Endometrial microvascular endothelial cells (primary cell): ENCODE data around the gene VPS13C. TPM values are rescaled to one million over a fixed set of nuclear protein-coding genes. Genes with fewer than 3 reads are reported as not detected.

Experiments
- in situ Hi-C: cut with HindIII; loops from 2 replicates; pipeline ENCODE4 v1.10.0; 2017; ENCODE audit warnings: low sequenced_read_pairs, low pct_unique_long_range_greater_than_20kb; ENCODE audit errors: inconsistent ontology term
- total RNA-seq: library from RNA; depleted of rRNA; stranded (reverse); fragments of >200 nt; gene quantifications from one replicate; pipeline ENCODE4 v1.2.3, GENCODE V29; 2015; ENCODE audit errors: inconsistent ontology term

The VPS13C gene
- total RNA-seq, 1 donor from 2014 or later, result 41.4 TPM

DNA sequence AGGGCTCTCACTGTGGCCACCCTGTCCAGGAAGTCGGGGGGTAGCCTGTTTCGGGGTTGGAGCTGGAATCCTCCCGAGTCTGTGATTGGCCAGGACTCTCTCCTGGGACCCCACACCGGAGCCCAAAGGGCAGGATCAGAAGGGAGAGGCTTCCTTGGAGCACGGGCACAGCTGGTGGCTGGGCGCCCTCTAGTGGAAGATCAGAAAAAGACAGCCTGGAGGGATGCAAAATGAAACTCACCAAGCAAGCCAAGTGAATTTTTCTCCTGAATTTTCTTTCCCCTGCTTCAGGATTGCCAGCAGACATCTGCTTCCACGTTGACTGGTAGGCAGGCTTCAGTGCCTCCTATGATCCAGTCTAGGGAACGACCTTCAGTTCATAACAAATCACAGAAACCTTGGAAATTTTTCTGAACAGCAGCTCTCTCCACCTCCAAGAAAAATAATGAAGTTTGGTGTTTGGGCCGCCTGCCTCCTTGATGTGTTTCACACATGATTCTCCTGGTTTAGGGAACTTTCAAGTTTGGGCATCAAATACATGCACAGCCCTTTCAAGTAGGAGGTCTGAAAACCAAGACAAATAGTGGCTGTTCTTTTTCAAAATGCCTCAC lies 224.6 kb downstream of the VPS13C start:
- in situ Hi-C loops, result no loop called here

- in situ Hi-C loops, result no loop called here
Observed at GRCh38 chr15:61835029-61835428, 225.2 kb downstream of the VPS13C start.

DNA sequence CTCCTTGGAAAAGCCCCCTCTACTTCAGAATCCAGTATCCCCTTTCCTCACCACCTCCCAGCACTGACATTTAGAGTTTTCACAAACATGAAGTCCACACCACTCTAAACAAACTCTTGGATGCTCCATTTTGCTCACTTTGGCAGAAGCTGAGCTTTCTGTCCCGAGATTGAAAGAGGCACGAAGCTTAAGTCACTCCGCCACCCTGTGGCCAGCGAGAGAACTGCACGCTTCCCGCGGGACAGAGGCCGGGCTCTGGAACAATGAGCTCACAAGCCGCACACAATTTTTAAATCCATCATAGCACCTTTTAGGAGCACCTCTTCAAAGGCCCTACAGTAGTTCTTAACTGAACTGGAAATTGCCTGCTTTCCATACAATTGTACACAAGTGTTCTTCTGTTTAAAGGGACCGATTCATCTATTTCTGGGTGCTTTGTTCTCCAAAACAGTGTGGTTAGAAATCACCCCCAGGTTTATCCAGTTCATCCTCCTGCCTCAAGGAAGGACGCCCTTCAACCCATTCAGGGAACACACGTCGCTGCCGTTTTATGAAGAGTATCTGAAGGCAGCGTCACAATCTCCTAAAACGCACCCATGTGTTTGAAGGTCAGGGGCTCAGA lies 226.1 kb downstream of the VPS13C start:
- in situ Hi-C loops, result no loop called here

DNA sequence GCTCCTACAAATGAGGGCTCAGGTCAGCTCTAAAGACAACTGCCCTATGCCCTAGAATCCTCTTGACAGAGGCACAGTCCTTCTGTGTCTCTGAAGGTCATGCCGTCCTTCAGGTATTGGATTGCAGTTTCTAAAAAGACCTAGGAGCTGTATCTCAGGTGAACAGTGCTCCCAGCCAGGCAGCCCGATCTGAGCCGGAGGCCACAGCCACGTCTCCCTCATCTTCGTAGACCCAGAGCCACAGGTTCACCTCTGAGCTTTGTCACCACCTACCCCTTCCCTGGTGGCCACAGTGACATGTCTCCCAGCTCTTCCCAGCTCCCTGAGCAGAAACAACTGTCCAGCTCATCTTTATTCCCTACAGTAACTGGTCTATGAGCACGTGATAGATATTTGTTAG lies 228.0 kb downstream of the VPS13C start:
- in situ Hi-C loops, result no loop called here

DNA sequence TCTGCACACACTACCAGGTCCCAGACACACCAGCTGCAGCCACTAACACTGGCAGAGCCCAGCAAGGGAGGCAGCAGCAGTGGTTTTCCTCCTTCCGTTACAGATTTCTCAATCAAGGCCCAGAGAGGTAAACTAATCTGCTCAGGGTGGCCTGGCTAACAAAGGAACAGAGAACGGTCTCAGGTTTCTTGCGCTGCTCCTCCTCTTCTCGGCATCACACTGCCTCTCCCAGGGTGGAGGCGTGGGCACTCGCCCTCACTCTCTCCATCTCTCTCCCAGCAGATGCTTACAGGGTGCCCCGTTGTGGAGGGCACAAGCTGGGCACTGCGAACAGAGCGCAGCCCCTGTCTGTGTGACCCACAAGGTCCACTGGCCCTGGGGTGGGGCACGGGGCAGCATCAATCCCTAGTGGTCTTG lies 228.7 kb downstream of the VPS13C start:
- in situ Hi-C loops, result no loop called here

GRCh38 chr15:61830536-61831330 lies 229.5 kb downstream of the VPS13C start:
- in situ Hi-C loops, result no loop called here

- in situ Hi-C loops, result no loop called here
Observed at GRCh38 chr15:61829514-61829889, 230.7 kb downstream of the VPS13C start.

DNA sequence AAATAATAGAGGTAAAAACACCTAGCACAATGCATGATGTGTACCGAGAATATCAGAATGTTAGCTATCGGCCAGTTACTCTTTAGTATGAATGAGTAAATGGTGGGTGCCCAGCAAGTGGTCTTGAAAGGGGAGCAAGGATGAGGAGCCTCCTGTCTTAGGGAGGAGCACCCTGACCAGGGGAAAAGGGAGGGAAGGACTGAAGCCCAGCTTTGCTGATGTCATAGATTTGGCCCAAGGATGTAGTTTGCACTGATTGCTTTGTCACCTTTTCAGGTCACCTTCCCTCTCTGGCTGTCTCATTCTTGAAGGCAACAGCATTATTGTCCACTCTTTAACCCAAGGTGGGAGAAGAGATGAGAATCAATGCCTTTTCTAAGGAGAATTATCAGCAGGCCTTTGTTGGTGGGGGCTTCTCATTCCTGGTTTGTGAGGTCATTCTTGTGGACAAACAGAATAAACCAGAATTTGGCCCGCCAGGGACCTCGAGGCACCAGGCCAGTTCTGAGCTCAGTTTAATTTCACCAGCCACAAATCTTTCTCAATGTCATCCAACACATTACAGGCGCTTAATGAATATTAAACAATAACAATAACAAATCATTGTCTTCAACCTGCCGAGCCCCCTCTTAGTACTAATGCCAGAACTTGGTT lies 231.3 kb downstream of the VPS13C start:
- in situ Hi-C loops, result no loop called here

DNA sequence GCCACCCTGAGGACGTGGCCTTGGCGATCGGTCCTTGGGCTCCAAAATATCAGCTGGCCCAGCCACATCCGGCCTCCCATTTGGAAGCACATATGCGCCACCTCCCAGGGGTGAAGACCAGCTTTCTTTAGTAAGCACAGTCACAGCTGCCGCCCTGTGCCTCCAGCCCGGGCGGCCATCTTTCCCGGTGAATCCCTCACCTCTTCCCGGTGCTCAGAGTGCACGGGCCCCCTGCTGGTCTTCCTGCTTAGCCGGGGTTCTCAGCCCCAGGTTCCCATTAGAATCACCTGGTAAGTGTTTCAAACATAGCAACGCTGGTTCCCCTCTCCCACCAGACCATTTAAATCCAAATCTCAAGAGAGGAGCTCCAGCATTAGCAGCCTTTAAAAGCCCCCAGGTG lies 232.2 kb downstream of the VPS13C start:
- in situ Hi-C loops, result no loop called here

- in situ Hi-C loops, result no loop called here
Observed at GRCh38 chr15:61827131-61827530, 233.1 kb downstream of the VPS13C start.

DNA sequence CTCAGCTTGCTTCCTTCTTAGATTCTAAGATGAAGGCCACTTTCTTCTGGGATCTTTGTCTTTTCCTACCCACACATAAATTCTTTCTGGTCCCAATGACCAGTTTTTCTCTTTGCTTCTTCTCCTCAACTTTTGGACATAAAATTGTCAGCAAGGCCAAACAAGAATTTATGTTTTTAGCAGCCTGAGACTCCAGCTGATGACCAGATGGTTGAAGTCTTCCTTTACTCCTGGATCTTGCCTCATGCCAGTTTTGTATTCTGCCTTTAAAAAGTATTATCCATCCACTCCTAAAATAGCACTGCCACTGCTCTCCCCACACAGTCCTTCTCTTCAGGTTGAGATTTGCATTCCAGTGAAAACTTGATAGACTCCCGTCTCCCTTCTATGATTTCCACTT lies 236.0 kb downstream of the VPS13C start:
- in situ Hi-C loops, result no loop called here

- in situ Hi-C loops, result no loop called here
Observed at GRCh38 chr15:61822511-61822910, 237.7 kb downstream of the VPS13C start.

GRCh38 chr15:61820951-61821350 lies 239.3 kb downstream of the VPS13C start:
- in situ Hi-C loops, result no loop called here

DNA sequence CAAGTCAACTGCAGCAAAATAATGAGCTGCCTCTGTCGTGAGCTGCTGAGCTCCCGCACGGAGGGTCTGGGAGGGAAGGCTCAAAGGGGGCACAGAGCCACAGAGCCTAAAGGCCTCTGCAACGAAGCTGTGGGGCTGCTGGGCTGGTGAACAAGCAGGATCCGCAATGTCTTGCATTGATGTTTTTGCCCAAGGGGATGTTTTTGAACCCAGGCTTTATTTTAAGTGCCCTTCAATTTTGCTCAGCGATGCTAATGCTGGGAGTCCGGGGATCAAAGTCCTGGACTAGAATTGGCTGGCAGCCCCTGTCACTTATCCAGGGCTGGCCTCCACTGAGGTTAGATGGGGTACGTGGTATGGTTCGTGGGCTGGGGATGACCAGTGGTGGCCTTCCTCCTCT lies 240.0 kb downstream of the VPS13C start:
- in situ Hi-C loops, result no loop called here

GRCh38 chr15:61819386-61819785 lies 240.9 kb downstream of the VPS13C start:
- in situ Hi-C loops, result no loop called here

- in situ Hi-C loops, result no loop called here
Observed at GRCh38 chr15:61818801-61819200, 241.4 kb downstream of the VPS13C start.

- in situ Hi-C loops, result no loop called here
Observed at GRCh38 chr15:61816856-61817255, 243.4 kb downstream of the VPS13C start.

DNA sequence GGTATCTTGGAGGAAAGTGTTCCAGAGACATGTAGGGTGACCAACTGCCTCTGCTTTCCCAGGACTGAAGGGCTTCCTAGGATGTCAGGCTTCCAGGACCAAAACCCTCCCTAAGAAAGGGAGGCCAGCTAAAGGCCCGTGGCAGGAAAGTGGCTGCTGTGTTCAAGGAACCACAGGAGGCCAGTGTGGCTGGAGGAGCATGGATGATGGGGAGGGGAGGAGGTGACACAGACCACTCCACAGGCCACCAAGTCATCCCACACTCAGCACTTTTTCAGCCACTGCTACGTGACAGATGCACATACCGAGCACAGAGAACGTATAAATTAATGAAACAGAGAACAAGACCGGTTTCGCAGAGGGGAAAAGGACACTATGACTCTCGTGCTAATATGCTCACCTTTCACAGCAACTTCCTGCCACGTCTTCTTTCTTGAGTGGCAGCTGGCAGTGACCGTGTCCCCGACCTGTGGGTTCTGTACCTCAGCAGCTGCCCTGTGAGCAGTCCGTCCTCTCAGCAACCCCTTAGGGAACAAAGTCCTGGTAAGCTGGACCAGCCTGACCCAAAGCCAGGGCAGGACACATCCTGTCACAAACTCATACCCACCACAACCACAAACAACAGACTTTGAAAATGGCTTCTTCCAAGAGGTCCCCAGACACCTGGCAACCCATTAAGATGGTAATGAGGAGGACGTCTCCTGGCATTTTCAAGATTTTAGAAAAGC lies 244.7 kb downstream of the VPS13C start:
- in situ Hi-C loops, result no loop called here

DNA sequence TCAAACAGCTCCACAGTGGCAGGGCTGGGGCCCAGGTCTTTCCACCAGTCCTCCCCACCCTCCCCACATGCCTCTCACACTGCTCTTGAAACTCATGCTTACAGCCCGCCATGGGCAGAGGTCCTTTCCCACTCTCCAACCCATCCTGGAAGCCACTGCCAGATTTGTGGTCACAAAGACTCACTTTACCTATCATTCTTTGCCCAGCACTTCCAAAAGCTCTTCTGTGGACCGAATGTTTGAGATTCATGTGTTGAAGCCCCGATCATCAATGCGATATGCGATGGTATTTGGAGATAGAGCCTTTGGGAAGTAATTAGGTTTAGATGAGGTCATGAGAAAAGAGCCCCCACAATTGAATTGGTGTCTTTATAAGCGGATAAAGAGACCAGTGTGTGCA lies 247.8 kb downstream of the VPS13C start:
- in situ Hi-C loops, result no loop called here
